ENCODE results near the gene SPATC1L. TPM values are rescaled to one million over a fixed set of nuclear protein-coding genes. Genes with fewer than 3 reads are reported as not detected.
A peak's percentile ranks its signal among the peaks of the same experiment; 100 is the strongest.
"Not testable (repeated sequence)": the region's sequence is repeated elsewhere in the genome, so short reads cannot be mapped to it uniquely, and the experiment has no call there.

SPATC1L gene
- total RNA-seq (2014; rRNA removed; shearing (Covaris generic)), result 8.3 and 12.7 TPM in 2 replicates

- peak; percentile 10 for DNase-seq (ENCODE audit: low spot score)
Measured at GRCh38 chr21:46183910-46184624, at the start of gene SPATC1L. Gene SPATC1L (minus strand): TSS chr21:46184459. CDS start chr21:46182816, 1,643 bp downstream.

- DNase-seq (ENCODE audit: low spot score), result no peak
Measured at GRCh38 chr21:46229923-46230260, 45.6 kb upstream of the SPATC1L start.

- DNase-seq (ENCODE audit: low spot score), result peak; percentile 20
Measured at GRCh38 chr21:46229133-46229922, 45.1 kb upstream of the SPATC1L start.

GRCh38 chr21:46228345-46229051, 44.2 kb upstream of the SPATC1L start, which contains the start of gene LSS:
Gene LSS (minus strand): TSS chr21:46228774. CDS start chr21:46228745, 29 bp downstream.
- DNase-seq (ENCODE audit: low spot score), result peak; percentile 89

GRCh38 chr21:46227811-46228344, 43.6 kb upstream of the SPATC1L start:
- no peak for DNase-seq (ENCODE audit: low spot score)

DNA sequence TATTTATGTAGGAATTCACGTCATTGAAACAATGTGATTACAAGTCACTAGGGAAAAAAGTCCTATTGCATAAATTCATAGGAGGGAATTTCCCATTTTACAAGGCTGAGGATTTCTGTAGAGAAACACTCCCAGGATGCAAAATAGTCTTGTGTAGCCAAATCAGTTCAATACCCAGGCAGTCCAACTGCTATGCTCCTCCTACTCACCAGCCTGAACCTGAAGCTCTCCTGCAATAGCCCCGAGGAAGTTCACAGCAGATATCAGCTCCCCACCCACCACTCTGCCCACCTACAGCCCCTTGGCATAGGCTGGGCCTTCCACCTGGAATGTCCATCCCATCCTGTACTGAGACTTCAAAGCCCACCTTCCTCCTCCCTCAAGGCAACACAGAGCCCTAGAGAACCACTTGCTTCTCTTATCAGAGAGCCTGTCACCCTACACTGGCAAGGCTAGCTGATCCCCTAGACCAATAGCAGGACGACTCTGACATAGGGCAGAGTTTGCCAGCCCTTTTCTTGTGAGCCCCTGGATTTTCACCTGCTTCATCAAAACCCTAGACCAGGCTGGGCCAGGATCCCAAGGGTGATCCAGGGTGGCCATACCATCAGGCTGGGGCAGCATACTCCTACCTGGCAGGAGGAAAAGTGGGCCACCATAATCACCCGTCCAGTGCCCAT, 42.8 kb upstream of the SPATC1L start:
- peak; percentile 7 for DNase-seq (ENCODE audit: low spot score)

- DNase-seq (ENCODE audit: low spot score), result no peak
Measured at GRCh38 chr21:46226146-46226545, 41.9 kb upstream of the SPATC1L start.

GRCh38 chr21:46223661-46224060, 39.4 kb upstream of the SPATC1L start:
- not testable (repeated sequence) for DNase-seq (ENCODE audit: low spot score)

- DNase-seq (ENCODE audit: low spot score), result no peak
Measured at GRCh38 chr21:46223217-46223616, 39.0 kb upstream of the SPATC1L start.

GRCh38 chr21:46222436-46223116, 38.3 kb upstream of the SPATC1L start:
- no peak for DNase-seq (ENCODE audit: low spot score)

GRCh38 chr21:46221664-46222435, 37.6 kb upstream of the SPATC1L start:
- no peak for DNase-seq (ENCODE audit: low spot score)

DNA sequence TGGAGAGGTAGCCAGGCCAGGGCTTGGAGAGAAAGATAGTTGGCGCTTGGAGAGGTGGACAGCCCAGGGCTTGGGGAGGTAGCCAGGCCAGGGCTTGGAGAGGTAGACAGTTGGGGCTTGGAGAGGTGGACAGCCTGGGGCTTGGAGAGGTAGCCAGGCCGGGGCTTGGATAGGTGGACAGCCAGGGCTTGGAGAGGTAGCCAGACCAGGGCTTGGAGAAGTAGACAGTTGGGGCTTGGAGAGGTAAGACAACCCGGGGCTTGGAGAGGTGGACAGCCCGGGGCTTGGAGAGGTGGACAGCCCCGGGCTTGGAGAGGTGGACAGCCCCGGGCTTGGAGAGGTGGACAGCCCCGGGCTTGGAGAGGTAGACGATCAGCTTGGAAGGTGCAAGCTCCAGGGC, 36.6 kb upstream of the SPATC1L start:
- DNase-seq (ENCODE audit: low spot score), result no peak

DNA sequence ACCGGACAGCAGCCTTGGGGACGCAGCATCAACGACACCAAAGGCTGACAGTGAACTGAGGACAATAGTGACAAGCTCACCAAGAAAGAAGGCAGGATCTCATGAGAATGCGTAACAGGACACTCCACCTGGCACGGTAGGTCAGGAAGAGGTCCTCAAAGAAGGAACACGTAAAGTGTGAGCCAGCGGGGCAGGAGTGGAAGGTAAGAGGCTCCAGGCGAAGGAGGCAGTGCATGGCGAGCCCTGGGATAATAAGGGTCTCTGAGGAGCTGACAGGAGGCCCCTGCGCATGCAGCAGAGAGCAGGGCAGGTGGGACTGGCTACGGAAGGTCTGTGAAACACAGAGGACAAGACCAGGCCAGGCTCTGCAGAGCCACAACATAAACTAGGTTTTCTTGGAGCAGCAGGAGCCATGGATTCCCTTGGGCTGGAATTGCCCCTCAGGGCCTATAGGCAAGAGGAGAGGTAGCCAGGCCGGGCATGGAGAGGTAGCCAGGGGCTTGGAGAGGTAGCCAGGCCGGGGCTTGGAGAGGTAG, 36.1 kb upstream of the SPATC1L start:
- no peak for DNase-seq (ENCODE audit: low spot score)

DNA sequence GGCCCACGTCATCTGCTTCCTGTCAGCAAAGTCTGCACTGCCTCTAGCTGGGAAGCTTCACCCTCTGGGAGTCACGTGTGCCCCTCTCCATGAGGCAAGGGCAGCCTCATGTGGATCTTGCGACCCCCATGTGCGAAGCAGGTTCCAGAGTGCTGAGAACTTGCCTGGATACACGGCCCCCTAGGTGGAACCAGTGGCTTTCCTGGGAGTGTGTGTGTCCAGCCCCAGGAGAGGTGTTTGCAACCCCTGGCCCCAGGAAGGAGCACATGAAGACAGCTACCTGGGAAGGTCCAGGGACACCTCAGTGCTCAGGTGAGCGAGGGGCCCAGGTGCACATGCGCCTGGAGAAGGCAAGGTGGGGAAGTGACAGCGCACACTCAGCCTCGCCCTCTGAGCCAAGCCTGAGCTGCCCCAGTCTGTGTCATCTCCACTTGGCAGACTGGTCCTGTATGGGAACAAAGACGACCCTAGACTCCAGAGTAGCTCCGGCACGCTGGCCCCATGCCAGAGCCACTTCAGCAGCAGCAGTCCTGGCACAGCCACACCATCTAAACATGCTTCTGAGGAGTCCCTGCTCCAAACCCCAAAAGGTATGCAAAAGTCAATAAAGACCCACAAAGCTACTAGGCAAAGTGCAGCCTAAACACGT, 35.5 kb upstream of the SPATC1L start:
- no peak for DNase-seq (ENCODE audit: low spot score)

GRCh38 chr21:46218906-46219590, 34.8 kb upstream of the SPATC1L start:
- no peak for DNase-seq (ENCODE audit: low spot score)

GRCh38 chr21:46217511-46218196, 33.4 kb upstream of the SPATC1L start:
- DNase-seq (ENCODE audit: low spot score), result no peak

- DNase-seq (ENCODE audit: low spot score), result no peak
Measured at GRCh38 chr21:46216132-46216747, 32.0 kb upstream of the SPATC1L start.
